GM10266 (cell line): ENCODE results near the gene IDS.
A peak's percentile ranks its signal among the peaks of the same experiment; 100 is the strongest.
"Not testable (repeated sequence)": the region's sequence is repeated elsewhere in the genome, so short reads cannot be mapped to it uniquely, and the experiment has no call there.

Source experiments
- DNase-seq: peaks from one replicate; pipeline ENCODE4 v3.0.0; 2012; ENCODE audit errors: extremely low spot score
- TF ChIP-seq, protein P1 (sequence below): IDR thresholded peaks from 2 replicates; pipeline ENCODE4 v1.5.1; 2012; ENCODE audit warnings: mild to moderate bottlenecking, low read depth; ENCODE audit not compliant: control insufficient read depth, insufficient read depth; ENCODE audit errors: missing control alignments

Gene IDS

DNA sequence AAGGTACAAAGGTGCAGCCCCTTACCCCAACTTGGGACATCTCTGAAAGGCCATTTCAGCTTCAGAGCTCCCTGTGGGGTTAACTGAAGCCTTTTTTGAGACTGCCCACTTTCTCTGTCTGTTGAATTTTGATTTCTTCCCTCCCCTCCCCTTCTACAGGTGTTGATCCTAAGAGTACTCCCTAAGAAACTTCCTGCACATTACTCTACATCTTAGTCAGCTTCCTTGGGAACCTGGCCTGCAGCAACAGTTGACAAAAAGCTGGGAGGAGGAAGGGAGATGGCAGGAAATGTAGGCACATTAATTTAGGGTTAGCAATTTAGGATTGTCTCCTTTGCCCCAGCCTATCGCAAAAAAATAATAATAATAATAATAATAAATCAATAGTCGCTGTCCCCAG lies 1.2 kb upstream of the IDS start:
- TF ChIP-seq, protein P1, sequence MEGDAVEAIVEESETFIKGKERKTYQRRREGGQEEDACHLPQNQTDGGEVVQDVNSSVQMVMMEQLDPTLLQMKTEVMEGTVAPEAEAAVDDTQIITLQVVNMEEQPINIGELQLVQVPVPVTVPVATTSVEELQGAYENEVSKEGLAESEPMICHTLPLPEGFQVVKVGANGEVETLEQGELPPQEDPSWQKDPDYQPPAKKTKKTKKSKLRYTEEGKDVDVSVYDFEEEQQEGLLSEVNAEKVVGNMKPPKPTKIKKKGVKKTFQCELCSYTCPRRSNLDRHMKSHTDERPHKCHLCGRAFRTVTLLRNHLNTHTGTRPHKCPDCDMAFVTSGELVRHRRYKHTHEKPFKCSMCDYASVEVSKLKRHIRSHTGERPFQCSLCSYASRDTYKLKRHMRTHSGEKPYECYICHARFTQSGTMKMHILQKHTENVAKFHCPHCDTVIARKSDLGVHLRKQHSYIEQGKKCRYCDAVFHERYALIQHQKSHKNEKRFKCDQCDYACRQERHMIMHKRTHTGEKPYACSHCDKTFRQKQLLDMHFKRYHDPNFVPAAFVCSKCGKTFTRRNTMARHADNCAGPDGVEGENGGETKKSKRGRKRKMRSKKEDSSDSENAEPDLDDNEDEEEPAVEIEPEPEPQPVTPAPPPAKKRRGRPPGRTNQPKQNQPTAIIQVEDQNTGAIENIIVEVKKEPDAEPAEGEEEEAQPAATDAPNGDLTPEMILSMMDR: no peak
- no peak for DNase-seq

DNA sequence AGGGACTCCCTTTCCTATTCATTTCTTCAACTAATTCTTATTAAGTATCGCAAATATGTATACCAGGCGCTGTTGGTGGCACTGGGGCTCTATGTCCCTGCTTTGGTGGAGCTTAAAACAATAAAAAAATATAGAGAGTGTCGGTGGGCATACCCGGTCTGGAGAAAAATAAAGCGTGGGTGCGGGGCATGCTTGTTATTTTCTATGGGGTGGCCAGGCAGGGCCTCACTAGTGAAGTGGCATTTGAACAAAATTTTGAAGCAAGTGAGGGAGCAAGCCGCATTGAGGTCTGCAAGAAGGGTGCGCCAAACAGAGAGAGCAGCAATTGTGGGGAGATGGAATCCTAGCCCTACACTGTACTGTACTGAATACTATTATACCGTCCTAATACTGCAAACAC lies 565 bp upstream of the IDS start:
- TF ChIP-seq, protein P1: no peak

DNA sequence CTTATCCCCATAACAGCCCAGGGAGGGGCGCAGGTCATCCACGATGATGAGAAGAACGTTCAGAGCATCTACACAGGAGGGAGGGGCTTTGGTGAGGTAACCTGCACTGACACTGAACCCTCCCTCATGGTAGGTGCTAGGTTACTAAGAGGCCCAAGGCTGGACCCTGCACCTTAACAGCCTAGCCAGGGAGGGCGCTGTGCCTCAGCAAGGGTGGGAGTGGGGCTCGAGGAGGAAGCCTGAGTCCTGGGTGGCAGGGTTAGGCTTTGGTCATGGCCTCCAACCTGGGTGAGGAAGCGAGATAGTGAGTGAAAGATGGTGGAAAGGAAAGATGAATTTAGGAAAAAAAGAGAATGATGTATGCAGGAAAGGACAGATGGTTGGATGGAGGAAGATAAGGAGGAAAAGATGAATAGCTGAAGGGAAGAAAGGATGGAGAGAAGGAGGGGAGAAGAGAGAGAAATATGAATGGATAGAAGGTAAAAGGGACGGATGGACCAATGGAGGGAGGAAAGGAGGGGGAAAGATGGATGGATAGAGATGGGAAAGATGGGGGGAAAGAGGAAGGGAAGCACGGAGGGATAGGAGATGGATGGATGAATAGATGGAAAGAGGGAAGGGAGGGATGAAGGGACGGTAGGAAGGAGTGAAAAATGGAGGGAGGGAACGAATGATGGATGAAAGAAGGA lies 736 bp downstream of the IDS start:
- TF ChIP-seq, protein P1: peak; percentile 62
- DNase-seq: peak; percentile 58

More for the DNA sequence above, 565 bp upstream of the IDS start:
- no peak for DNase-seq

DNA sequence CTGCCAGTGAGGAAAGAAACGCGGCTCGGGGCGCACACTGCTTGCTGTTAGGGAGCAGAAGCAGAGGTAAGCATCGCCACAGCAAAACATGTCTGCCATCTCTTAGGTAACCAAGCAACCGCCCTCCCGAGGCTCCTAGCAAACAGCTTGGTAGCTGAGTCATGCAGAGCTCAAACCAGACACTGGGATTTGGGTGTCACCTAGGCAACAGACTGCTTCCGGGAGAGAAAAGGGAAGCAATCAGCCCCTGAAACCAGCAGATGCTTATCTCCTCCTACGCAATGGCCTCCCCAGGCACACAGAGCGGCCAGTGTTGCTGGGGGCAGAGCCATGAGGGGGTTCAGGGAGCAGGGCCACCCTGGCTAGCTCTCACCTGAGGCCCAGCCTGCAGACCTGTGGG lies 1.7 kb downstream of the IDS start:
- DNase-seq: peak; percentile 14

DNA sequence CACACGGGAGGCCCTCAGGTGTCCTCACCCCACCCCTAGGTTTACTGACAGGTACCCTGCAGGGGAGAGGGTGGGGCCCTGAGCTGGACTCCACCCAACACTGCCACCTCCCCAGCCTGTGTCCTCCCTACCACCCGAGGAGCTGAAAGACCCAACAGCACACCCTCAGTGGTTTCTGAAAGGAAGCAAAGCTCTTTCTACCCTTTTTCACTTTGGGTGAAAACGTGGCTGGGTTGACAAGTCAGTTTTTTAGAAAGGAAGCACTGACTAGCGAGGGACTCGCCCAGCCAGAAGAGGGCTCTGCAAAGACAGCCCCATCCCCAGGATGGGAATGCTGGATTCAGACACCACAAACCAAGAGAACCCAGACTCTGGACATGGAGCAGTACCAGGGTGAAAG lies 2.2 kb downstream of the IDS start:
- DNase-seq: not testable (repeated sequence)

DNA sequence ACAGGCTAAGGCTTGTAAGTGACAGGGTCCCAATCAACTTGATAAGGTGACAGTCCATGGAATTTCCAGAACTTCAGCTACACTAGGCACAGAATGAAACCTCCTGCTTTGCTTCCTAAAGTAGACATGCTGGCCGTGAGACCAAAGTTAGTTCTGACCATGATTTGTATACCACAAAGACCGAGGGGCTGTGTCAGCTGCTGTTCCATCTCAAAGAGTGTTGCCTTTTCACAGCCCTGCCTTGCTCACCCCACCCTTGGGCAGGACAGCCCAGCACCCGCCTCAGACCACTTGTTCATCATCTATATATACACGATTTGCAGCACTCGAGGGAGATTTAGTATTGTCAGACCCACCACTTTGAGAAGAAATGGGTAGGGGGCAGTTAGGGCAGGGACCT lies 5.3 kb downstream of the IDS start:
- DNase-seq: no peak
- TF ChIP-seq, protein P1: no peak

DNA sequence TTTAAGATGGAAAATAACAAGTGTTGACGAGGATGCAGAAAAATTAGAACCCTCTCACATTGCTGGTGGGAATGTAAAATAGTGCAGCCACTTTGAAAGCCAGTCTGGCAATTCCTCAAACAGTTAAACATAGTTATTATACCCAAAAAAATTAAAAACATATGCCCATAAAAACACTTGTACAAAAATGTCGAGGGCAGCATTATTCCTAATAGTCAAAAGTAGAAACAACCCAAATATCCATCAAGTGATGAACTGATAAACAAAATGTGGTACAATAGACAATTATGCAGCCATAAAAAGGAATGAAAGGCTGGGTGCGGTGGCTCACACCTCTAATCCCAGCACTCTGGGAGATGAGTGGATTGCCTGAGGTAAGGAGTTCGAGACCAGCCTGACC lies 6.3 kb downstream of the IDS start:
- no peak for DNase-seq

DNA sequence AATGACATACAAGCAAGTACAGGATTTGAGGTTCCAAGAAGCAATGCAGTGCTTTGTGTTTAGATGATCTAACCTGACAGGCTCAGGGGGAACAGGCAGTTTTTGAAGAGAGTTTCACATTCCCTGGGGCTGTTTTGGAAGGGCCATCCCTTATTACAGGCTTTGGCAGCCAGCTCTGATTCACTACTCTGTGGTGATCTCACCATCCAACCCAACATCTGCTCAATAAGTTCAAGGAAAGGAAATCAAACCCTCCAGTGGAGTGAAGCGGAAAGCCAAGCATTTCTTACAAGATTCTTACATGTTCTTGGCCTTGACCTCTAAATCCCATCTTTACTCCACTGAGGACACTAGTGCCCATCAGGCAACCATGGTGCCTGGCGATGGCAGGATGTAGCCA lies 7.5 kb downstream of the IDS start:
- DNase-seq: no peak
- TF ChIP-seq, protein P1: no peak

More for the DNA sequence above, 6.3 kb downstream of the IDS start:
- TF ChIP-seq, protein P1: no peak
